Measurements from ENCODE around the gene APBA2.
"Not testable (repeated sequence)": the region's sequence is repeated elsewhere in the genome, so short reads cannot be mapped to it uniquely, and the experiment has no call there.

Gene APBA2

GRCh38 chr15:29037997-29038705 is 152.4 kb downstream of the APBA2 start:
- peak; percentile 4 for DNase-seq
- in situ Hi-C loops (cut with MboI; ENCODE audit: low pct_unique_long_range_greater_than_20kb, low sequenced_read_pairs) = loop anchor here (25.0 kb wide), 1 partner anchor 101 kb away; no protein-coding TSS in a partner anchor

GRCh38 chr15:29039466-29040369 is 153.9 kb downstream of the APBA2 start:
- in situ Hi-C loops (cut with MboI; ENCODE audit: low pct_unique_long_range_greater_than_20kb, low sequenced_read_pairs) = loop anchor here (25.0 kb wide), 1 partner anchor 102 kb away; no protein-coding TSS in a partner anchor
- DNase-seq = peak; percentile 12

GRCh38 chr15:29040370-29040751 is 154.6 kb downstream of the APBA2 start:
- in situ Hi-C loops (cut with MboI; ENCODE audit: low pct_unique_long_range_greater_than_20kb, low sequenced_read_pairs) = loop anchor here (25.0 kb wide), 1 partner anchor 103 kb away; no protein-coding TSS in a partner anchor
- no peak for DNase-seq

GRCh38 chr15:29043736-29044502 is 158.1 kb downstream of the APBA2 start:
- DNase-seq = no peak
- in situ Hi-C loops (cut with MboI; ENCODE audit: low pct_unique_long_range_greater_than_20kb, low sequenced_read_pairs) = loop anchor here (25.0 kb wide), 1 partner anchor 107 kb away; no protein-coding TSS in a partner anchor

GRCh38 chr15:29044503-29044901 is 158.7 kb downstream of the APBA2 start:
- in situ Hi-C loops (cut with MboI; ENCODE audit: low pct_unique_long_range_greater_than_20kb, low sequenced_read_pairs) = loop anchor here (25.0 kb wide), 1 partner anchor 107 kb away; no protein-coding TSS in a partner anchor
- no peak for DNase-seq

- DNase-seq = not testable (repeated sequence)
- in situ Hi-C loops (cut with MboI; ENCODE audit: low pct_unique_long_range_greater_than_20kb, low sequenced_read_pairs) = loop anchor here (25.0 kb wide), 1 partner anchor 108 kb away; no protein-coding TSS in a partner anchor
These were observed 159.4 kb downstream of the APBA2 start for GRCh38 chr15:29045161-29045560.

GRCh38 chr15:29045717-29046116 is 159.9 kb downstream of the APBA2 start:
- in situ Hi-C loops (cut with MboI; ENCODE audit: low pct_unique_long_range_greater_than_20kb, low sequenced_read_pairs) = loop anchor here (25.0 kb wide), 1 partner anchor 108 kb away; no protein-coding TSS in a partner anchor
- no peak for DNase-seq

GRCh38 chr15:29046281-29046810 is 160.6 kb downstream of the APBA2 start:
- no peak for DNase-seq
- in situ Hi-C loops (cut with MboI; ENCODE audit: low pct_unique_long_range_greater_than_20kb, low sequenced_read_pairs) = loop anchor here (25.0 kb wide), 1 partner anchor 109 kb away; no protein-coding TSS in a partner anchor

- in situ Hi-C loops (cut with MboI; ENCODE audit: low pct_unique_long_range_greater_than_20kb, low sequenced_read_pairs) = loop anchor here (25.0 kb wide), 1 partner anchor 110 kb away; no protein-coding TSS in a partner anchor
These were observed 161.2 kb downstream of the APBA2 start for GRCh38 chr15:29046977-29047376.

GRCh38 chr15:29048011-29048410 is 162.2 kb downstream of the APBA2 start:
- no peak for DNase-seq
- in situ Hi-C loops (cut with MboI; ENCODE audit: low pct_unique_long_range_greater_than_20kb, low sequenced_read_pairs) = loop anchor here (25.0 kb wide), 1 partner anchor 111 kb away; no protein-coding TSS in a partner anchor

More at GRCh38 chr15:29046977-29047376, 161.2 kb downstream of the APBA2 start:
- no peak for DNase-seq

GRCh38 chr15:29050870-29051269 is 165.1 kb downstream of the APBA2 start:
- no peak for DNase-seq
- in situ Hi-C loops (cut with MboI; ENCODE audit: low pct_unique_long_range_greater_than_20kb, low sequenced_read_pairs) = no loop called here

GRCh38 chr15:29051422-29051821 is 165.6 kb downstream of the APBA2 start:
- in situ Hi-C loops (cut with MboI; ENCODE audit: low pct_unique_long_range_greater_than_20kb, low sequenced_read_pairs) = no loop called here
- DNase-seq = no peak

- in situ Hi-C loops (cut with MboI; ENCODE audit: low pct_unique_long_range_greater_than_20kb, low sequenced_read_pairs) = no loop called here
- no peak for DNase-seq
These were observed 167.2 kb downstream of the APBA2 start for GRCh38 chr15:29053006-29053405.

- no peak for DNase-seq
- in situ Hi-C loops (cut with MboI; ENCODE audit: low pct_unique_long_range_greater_than_20kb, low sequenced_read_pairs) = no loop called here
These were observed 167.9 kb downstream of the APBA2 start for GRCh38 chr15:29053661-29054131.

- in situ Hi-C loops (cut with MboI; ENCODE audit: low pct_unique_long_range_greater_than_20kb, low sequenced_read_pairs) = no loop called here
- no peak for DNase-seq
These were observed 168.6 kb downstream of the APBA2 start for GRCh38 chr15:29054171-29055045.

GRCh38 chr15:29055876-29056275 is 170.1 kb downstream of the APBA2 start:
- DNase-seq = no peak
- in situ Hi-C loops (cut with MboI; ENCODE audit: low pct_unique_long_range_greater_than_20kb, low sequenced_read_pairs) = no loop called here

- in situ Hi-C loops (cut with MboI; ENCODE audit: low pct_unique_long_range_greater_than_20kb, low sequenced_read_pairs) = no loop called here
- no peak for DNase-seq
These were observed 171.2 kb downstream of the APBA2 start for GRCh38 chr15:29056839-29057450.
